ENCODE data around the gene KIR3DL1.
"Not testable (repeated sequence)": the region's sequence is repeated elsewhere in the genome, so short reads cannot be mapped to it uniquely, and the experiment has no call there.

GRCh38 chr19:54843171-54843570 lies 26.9 kb downstream of the KIR3DL1 start:
- TF ChIP-seq POLR2A (IDR thresholded peaks at IDR 0.05; ENCODE audit: low read length); GATA1 (IDR thresholded peaks at IDR 0.05; ENCODE audit: low read depth, low read length): not testable (repeated sequence)
